ENCODE measurements around the gene DDAH2. TPM values are rescaled to one million over a fixed set of nuclear protein-coding genes. Genes with fewer than 3 reads are reported as not detected.

Gene DDAH2
- total RNA-seq, 1 donor from 2014 or later: 266 TPM

DNA sequence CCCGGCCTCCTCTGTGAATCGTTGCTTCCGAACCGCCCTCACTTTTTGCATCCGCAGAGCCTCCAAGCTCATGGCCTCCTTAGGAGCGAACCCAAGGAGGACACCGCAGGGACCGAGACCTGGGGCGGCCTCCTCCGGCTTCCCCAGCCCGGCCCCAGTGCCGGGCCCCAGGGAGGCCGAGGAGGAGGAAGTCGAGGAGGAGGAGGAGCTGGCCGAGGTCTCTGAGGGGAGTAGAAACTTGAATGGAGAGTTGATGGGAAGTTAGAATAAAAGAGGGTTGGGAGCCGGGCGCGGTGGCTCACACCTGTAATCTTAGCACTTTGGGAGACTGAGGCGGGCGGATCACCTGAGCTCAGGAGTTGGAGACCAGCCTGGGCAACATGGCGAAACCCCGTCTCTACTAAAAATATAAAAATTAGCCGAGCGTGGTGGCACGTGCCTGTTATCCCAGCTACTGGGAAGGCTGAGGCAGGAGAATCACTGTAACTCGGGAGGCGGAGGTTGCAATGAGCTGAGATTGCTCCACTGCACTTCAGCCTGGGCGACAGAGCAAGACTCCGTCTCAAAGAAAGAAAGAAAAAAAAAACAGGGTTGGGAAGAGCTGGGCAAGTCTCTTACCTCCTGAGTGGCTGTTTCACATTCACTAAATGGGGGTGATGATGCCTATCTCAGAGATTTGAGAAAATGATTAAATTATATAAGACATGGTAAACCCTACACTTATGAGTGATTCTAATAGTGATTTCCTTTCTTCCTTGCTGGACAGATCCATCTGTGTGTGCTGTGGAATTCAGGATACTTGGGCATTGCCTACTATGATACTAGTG lies 11.5 kb upstream of the DDAH2 start:
- peaks cover 11% of the 10 kb centered on the region for H3K4me1 Mint-ChIP-seq (ENCODE audit: low read depth, unreplicated experiment)
- no peaks in the 10 kb centered on the region for H3K36me3 Mint-ChIP-seq (ENCODE audit: unreplicated experiment)

DNA sequence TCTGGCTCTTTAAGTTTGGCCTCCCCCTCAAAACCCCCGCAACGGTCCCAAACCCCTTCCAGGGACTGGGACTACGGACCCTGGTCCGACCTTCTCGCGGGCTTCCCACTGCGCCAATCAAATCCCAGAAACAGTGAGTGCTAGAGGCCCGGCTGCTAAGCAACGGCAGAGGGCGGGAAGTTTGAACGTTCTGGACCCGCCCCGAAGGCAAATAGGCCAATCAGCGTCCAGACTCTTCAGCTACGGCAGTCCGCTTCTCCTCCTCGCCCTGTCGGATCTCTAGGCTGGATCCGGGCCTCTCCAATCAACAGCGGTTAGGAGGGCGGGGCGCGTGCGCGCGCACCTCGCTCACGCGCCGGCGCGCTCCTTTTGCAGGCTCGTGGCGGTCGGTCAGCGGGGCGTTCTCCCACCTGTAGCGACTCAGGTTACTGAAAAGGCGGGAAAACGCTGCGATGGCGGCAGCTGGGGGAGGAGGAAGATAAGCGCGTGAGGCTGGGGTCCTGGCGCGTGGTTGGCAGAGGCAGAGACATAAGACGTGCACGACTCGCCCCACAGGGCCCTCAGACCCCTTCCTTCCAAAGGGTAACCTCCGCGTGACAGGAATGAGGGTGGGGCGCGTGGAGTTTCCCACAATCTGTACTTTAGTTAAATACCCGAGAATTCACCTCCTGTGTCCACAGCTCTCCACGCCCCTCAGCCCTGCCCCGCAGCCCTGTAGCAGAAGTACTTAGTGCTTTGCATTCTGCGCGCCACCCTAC lies 10.7 kb upstream of the DDAH2 start, which contains the start of gene MSH5:
TSS of gene MSH5 (plus strand) at position 367 of the 758 bp plus-strand sequence. CDS start 462 bp downstream, outside the sequence.
- H3K27me3 Mint-ChIP-seq (ENCODE audit: unreplicated experiment): peaks cover 9% of the 10 kb centered on the region
- H3K36me3 Mint-ChIP-seq (ENCODE audit: unreplicated experiment): no peaks in the 10 kb centered on the region
- TF ChIP-seq, protein P1, sequence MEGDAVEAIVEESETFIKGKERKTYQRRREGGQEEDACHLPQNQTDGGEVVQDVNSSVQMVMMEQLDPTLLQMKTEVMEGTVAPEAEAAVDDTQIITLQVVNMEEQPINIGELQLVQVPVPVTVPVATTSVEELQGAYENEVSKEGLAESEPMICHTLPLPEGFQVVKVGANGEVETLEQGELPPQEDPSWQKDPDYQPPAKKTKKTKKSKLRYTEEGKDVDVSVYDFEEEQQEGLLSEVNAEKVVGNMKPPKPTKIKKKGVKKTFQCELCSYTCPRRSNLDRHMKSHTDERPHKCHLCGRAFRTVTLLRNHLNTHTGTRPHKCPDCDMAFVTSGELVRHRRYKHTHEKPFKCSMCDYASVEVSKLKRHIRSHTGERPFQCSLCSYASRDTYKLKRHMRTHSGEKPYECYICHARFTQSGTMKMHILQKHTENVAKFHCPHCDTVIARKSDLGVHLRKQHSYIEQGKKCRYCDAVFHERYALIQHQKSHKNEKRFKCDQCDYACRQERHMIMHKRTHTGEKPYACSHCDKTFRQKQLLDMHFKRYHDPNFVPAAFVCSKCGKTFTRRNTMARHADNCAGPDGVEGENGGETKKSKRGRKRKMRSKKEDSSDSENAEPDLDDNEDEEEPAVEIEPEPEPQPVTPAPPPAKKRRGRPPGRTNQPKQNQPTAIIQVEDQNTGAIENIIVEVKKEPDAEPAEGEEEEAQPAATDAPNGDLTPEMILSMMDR (IDR thresholded peaks at IDR 0.05; ENCODE audit: partially characterized antibody, unreplicated experiment): no peak
- peak; percentile 97 for DNase-seq
- peaks cover 11% of the 10 kb centered on the region for H3K4me1 Mint-ChIP-seq (ENCODE audit: low read depth, unreplicated experiment)
- peaks cover 22% of the 10 kb centered on the region for H3K9me3 Mint-ChIP-seq (ENCODE audit: unreplicated experiment)
- H3K27ac Mint-ChIP-seq (ENCODE audit: unreplicated experiment): peak within 1 kb of the TSS; percentile 43
- H3K4me3 Mint-ChIP-seq (ENCODE audit: unreplicated experiment): peak within 1 kb of the TSS; percentile 95

More for the DNA sequence above, 11.5 kb upstream of the DDAH2 start:
- TF ChIP-seq, protein P1 (IDR thresholded peaks at IDR 0.05; ENCODE audit: partially characterized antibody, unreplicated experiment): no peak
- DNase-seq: no peak
- no peak overlapping the region for H3K27ac Mint-ChIP-seq (ENCODE audit: unreplicated experiment)
- peaks cover 16% of the 10 kb centered on the region for H3K9me3 Mint-ChIP-seq (ENCODE audit: unreplicated experiment)
- H3K4me3 Mint-ChIP-seq (ENCODE audit: unreplicated experiment): peak overlapping the region; percentile 95
- H3K27me3 Mint-ChIP-seq (ENCODE audit: unreplicated experiment): peaks cover 8% of the 10 kb centered on the region

DNA sequence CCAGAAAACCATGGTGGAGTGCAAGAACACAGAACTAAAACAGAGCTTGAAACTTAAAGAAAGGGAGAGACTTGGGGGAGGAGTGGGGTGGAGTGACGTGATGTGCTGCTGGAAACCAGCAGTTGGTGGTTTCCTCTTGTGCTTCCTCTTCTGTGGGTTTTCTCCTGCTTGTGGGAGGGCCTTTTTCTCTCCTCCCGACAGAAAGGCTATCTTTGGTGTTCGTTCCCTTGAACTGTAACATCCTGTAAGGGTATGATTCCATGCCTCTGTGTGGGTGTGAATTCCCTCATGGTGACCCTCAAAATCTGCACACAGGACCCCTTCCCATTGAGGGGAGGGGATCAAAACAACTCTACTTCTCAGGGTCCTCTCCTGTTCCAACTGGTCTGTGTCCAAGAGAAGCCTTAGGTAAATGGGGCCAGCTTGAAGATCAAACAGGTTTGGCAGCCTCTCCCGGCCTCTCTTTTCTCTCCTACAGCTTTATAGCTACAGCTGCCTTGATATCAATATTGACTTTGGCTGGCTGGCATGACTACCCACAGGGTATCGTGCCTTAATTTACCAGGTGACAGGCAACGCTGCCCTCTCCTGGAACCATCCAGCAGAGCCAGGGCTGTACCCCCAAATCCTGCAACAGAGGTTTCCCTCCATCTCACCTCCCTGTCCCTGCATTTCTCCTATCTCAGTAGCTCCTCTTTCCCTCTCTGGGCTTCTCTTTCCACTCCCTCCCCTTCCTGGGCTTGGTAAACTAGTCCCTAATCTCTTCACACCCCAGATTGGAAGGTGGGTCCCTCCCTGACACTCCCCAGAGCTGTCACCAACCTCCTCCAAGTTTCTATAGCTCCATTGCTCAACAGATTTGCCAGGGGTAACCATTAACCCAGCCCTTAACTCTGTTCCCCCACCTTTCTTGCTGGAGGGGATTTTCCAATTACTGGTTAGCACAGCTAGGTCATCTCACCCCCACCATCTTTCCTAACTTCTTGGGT lies 9.2 kb upstream of the DDAH2 start:
- H3K27me3 Mint-ChIP-seq (ENCODE audit: unreplicated experiment): peaks cover 13% of the 10 kb centered on the region
- peaks cover 13% of the 10 kb centered on the region for H3K4me1 Mint-ChIP-seq (ENCODE audit: low read depth, unreplicated experiment)
- H3K4me3 Mint-ChIP-seq (ENCODE audit: unreplicated experiment): peak overlapping the region; percentile 98
- no peaks in the 10 kb centered on the region for H3K36me3 Mint-ChIP-seq (ENCODE audit: unreplicated experiment)
- TF ChIP-seq, protein P1 (IDR thresholded peaks at IDR 0.05; ENCODE audit: partially characterized antibody, unreplicated experiment): no peak
- peak overlapping the region; percentile 72 for H3K27ac Mint-ChIP-seq (ENCODE audit: unreplicated experiment)
- no peak for DNase-seq
- H3K9me3 Mint-ChIP-seq (ENCODE audit: unreplicated experiment): peaks cover 22% of the 10 kb centered on the region

DNA sequence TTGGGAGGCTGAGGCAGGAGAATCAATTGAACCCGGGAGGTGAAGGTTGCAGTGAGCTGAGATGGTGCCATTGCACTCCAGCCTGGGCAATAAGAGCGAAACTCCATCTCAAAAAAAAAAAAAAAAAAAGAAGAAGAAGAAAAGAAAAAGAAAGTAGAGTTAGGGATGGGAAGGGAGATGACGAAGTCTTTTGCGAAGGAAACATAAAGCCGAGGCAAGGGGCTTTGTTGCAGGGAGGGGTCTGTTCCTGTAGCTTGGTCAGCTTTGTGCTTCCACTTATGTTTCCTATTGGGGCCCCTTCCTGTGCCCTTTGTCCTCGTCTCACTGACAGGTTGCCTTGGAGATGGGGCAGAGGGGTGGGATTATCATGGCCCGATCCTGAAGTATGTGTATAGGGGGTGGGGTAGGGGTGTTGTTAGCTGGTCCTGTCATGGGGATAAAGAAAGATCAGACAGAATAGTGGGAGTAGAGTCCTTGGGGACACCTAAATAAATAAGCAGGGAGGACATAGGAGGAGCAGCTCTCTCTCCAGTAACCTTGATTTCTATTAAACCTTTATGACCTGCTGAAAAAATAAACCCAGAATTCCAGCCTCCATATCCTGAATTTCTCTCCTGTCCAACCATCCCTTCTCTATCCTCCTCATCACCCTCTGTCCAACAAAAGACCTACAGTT lies 8.4 kb upstream of the DDAH2 start:
- no peaks in the 10 kb centered on the region for H3K36me3 Mint-ChIP-seq (ENCODE audit: unreplicated experiment)
- DNase-seq: no peak
- H3K9me3 Mint-ChIP-seq (ENCODE audit: unreplicated experiment): peaks cover 23% of the 10 kb centered on the region
- TF ChIP-seq, protein P1 (IDR thresholded peaks at IDR 0.05; ENCODE audit: partially characterized antibody, unreplicated experiment): no peak
- peak overlapping the region; percentile 98 for H3K4me3 Mint-ChIP-seq (ENCODE audit: unreplicated experiment)
- H3K27me3 Mint-ChIP-seq (ENCODE audit: unreplicated experiment): peaks cover 15% of the 10 kb centered on the region
- peak overlapping the region; percentile 12 for H3K27ac Mint-ChIP-seq (ENCODE audit: unreplicated experiment)
- H3K4me1 Mint-ChIP-seq (ENCODE audit: low read depth, unreplicated experiment): peaks cover 15% of the 10 kb centered on the region
